SKM-1 treated with dmso at 0.1 percent for 144 hours (cell line): ENCODE measurements around the gene NAT8L.

Source experiments
- DNase-seq: peaks from one replicate; lab custom pipeline; 2025; ENCODE audit not compliant: unreplicated experiment; lab: John Stamatoyannopoulos, UW

Gene NAT8L

DNA sequence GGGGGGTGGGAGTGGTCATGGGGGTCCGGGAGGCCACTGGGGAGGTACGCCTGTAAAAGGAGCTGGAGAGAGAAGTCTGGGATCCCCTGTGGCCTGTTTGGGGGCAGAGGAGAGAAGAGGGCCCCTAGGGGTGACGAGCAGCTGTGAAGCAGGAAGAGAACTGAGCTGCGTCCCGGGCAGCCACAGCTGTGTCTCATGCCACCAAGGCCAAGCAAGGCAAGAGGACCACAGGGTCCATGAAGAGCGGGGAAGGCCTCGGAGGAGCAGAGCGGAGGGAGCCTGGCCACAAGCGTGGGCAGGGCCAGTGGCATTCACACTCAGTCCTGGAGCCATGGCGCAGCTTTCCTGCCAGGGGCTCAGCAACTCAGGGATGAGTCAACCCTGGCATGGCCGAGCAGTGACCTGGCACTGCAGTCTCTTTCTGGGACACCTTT lies 13.6 kb upstream of the NAT8L start:
- DNase-seq: no peak

DNA sequence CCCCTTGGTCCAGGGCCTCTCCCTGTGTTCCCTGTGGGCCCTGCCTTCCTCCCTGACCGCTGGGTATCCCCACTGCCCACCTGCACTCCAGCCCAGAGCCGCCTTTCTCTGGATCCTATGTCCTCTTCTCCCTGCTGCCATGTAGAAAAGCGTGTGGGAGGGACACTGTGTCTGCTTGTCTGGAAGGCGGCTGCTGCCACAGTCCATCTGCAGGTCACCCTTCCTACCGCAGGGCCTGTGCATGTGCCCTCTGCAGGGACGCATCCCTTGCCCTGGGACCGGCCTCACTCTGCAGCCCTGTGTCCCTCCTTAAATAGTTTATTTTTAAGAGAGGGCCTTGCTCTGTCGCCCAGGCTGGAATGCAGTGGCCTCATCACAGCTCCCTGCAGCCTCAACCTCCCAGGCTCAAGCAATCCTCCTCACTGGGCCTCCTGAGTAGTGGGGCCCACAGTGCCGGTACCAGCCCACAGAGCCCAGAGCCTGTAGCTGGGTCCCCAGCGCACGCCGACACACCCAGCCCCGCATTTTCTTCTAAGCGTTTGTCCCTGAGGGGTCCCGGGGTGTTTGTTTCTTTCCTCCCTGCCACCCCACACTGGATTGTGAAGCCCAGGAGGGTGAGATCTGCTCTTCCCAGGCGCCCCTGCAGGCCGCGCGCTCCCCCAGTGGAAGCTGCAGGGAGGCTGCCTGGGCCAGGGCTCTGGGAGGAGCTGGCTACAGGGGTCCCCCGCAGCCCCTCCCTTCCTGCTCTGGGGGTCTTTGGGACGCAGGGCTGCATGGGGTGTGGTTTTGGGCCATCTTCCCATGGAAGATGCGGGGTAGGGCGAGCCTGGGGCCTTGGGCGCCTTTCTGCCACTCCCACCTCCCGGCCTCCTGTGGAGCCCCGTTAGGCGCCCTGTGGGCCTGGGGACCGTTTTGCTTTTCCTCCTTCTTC lies 12.8 kb upstream of the NAT8L start:
- DNase-seq: no peak

DNA sequence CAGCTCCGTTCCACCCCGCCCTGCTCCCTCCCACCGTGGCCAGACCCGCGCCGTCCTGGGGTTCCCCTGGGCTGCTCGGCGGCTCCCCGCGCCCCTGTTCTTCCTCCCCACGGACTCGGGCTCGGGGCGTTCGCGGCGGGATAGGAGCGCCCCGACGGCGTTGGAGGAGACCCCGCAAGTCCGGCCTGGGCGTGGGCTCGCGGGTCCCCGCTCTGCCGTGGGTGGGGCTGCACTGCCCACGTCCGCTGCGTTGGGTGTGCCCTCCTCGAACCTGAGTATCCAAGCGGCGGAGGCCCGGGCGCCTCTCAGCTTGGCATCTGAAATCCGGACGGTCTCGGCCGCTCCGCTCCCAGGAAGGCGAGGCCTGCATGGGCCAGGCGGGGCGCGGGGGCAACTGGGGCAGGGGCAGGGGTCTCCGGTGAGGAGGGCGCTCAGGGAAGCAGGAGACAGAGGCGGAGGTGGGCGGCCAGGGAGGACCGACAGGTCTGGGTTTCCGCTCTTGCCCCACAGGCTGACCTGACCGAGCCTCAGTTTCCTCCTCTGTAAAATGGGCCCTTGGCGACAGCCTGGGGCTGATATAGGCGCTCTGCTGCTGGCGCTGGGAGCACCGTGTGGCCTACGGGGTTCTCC lies 12.0 kb upstream of the NAT8L start:
- DNase-seq: no peak

DNA sequence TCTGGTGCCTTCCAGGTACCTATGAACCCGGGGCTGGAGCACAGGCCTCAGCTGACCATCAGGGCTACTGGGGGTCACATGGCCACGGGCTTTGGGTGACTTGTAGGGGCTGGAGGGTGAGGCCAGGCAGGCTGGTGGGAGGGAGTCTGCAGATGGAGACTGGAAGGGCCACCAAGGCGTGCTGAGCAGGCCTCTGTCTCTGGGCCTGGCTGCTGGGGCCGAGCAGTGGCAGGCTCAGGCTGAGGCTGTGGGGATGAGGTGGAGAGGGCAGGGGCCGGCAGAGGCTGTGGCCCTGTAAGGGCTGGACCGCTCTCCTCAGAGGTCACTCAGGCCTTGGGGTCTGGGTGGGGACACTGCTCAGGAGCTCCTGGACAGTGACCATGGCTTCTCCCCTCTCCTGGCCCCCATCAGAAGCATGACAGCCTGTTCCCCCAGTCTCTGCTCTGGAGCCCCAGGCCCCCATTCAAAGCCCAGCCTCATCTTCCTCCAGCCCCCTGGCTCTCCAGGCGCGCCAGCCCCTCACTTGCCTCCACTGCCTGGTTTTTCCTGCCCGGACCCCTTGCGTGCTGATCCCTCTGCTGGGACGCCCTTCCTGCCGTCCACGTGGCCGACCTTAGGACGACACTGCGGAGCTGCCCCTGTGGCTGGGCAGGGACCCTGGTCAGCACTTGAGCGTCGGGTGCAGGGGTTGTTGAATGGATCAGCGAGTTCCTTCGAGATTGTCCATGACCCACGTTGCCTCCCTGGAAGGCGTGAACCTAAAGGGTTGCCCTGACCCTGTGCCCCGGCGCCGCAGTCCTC lies 11.1 kb upstream of the NAT8L start:
- DNase-seq: no peak

DNA sequence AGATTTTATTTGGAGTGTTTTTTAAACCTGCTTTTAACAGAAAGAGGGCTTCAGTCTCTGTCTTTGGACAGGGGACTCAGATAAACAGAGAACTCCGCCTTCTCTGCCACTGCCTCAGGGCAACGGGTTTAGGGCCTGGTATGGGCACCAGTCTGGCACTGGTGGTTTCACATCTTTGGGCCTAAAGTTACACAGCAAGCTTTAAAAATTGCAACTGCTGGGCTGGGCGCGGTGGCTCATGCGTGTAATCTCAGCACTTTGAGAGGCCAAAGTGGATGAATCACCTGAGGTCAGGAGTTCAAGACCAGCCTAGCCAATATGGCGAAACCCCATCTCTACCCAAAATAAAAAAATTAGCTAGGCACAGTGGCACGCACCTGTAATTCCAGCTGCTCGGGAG lies 10.3 kb upstream of the NAT8L start:
- no peak for DNase-seq

DNA sequence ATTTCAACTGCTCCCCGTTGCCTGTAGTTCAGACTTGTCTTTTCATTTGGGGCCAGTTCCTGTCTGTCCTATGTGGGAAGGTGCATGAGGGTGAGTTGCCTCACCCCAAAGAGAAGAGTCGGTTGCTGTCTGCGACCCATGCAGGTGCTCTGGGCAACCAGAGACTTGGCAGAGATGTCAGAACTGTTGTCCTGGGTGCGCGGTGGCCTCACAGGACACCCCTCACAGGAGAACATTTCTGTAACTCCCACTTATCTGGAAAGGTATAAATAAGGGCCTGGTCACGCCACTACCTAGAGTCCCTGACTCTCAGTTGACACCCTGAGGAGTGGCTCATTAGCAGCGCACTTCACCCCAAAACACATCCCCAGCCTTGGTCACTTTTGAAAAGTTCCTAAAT lies 9.7 kb upstream of the NAT8L start:
- no peak for DNase-seq

DNA sequence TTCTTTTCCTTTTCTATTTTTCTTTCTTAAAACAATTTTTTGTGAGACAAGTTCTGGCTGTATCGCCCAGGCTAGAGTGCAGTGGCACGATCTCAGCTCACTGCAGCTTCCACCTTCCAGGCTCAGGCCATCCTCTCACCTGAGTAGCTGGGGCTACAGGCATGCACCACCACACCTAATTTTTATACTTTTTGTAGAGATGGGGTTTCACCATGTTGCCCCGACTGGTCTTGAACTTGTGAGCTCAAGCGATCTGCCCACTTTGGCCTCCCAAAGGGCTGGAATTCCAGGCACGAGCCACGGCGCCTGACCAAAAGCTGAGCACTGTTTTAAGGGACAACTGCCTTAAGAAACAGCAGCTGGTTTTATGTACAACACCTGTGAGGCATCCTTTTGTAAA lies 9.3 kb upstream of the NAT8L start:
- no peak for DNase-seq

DNA sequence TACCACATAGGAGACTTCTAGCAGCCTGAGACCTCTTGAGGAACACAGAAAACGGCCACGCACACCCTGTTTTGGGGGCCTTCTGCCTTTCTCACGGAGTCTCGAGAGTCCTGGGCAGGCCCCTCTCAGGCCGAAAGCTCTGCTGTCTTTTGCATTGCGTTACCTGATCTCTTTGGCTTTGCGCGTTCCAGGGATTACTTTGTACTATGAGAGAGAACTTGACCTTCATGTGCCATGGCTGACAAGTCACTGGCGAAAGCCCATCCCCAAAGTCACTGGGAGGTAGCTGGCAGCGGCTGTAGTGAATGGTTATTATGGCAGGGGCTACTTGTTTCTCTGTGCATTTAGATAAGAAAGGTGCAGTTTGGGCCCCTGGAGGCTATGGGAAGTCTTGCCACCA lies 8.0 kb upstream of the NAT8L start:
- DNase-seq: no peak

DNA sequence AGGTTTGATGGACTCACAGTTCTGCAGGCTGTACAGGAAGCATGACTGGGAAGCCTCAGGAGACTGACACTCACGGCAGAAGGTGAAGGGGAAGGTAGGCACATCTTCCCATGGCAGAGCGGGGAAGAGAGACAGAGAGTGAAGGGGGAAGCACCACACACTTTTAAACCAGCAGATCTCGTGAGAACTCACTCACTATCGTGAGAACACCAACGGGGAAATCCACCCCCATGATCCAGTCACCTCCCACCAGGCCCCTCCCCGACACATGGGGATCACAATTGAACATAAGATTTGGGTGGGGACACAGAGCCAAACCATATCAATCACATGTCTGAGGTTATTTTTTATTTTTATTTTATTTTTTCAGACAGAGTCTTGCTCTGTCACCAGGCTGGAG lies 4.9 kb upstream of the NAT8L start:
- DNase-seq: no peak

DNA sequence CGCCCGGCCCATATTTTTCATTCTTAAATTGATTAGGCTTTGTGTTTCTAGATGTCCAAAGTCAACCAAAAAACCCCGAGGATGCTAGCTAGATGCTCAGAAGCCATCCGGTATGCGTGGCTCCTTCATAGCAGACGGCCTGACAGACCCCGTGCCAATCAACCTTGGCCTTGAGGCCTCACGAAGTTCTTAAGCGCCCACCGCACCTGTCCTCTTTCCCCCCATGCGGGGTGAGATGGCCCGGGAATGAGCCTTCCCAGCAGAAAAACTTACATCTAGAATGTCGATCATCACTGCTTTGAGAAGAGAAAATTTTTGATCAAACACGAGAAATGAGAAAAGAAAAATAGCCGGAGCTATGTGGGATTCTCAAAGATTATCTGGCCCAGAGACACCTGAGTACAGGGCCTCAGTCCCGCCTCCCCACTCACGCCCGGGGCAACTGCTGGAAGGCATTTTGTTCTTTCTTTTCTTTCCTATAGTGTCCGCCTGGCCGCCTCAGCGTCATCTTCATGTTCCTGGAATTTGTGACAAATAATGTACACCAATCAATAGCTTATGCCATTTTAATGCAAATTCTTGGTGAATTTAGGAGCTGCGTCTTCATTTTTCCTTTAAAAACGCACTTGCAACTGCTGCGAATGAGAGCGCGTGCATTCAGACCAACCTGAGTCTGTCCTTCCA lies 1.6 kb upstream of the NAT8L start:
- DNase-seq: no peak

DNA sequence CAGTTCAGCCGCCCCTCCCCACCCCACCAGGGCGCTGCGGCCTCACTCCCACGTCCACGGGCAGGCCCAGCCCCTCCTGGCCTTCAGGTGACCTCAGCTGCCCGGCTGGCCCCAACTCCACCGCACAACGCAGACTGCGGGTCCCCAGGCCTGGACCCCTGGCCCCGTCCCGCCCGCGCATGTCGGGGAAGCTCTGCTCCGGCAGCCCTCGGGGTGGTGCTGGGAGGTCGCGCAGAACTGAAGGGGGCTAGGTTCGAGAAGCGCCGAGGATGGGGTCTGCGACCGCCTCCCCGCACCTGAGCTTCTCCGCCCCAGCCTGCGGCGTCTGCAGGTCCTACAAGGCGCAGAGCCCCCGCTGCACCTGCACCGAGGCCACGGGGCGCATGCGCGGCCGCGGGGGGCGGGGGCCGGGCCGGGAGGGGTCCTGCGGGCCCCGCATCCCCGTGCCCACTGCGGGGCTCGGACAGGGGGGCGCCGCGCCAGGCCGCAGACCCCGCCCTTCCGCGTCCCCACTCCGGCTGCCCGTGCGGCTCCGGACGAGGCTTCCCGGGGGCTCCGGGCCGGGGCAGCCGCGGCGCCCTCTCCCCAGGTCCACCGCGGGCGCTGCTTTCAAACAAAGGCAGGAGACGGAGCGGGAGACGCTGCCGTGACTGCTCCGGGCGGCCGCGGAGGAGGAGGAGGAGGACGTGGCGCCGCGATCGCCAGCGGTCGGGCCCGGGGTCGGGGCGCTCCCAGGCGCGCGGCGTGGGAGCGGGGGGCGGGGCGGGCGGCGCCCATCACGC lies 672 bp upstream of the NAT8L start:
- no peak for DNase-seq

DNA sequence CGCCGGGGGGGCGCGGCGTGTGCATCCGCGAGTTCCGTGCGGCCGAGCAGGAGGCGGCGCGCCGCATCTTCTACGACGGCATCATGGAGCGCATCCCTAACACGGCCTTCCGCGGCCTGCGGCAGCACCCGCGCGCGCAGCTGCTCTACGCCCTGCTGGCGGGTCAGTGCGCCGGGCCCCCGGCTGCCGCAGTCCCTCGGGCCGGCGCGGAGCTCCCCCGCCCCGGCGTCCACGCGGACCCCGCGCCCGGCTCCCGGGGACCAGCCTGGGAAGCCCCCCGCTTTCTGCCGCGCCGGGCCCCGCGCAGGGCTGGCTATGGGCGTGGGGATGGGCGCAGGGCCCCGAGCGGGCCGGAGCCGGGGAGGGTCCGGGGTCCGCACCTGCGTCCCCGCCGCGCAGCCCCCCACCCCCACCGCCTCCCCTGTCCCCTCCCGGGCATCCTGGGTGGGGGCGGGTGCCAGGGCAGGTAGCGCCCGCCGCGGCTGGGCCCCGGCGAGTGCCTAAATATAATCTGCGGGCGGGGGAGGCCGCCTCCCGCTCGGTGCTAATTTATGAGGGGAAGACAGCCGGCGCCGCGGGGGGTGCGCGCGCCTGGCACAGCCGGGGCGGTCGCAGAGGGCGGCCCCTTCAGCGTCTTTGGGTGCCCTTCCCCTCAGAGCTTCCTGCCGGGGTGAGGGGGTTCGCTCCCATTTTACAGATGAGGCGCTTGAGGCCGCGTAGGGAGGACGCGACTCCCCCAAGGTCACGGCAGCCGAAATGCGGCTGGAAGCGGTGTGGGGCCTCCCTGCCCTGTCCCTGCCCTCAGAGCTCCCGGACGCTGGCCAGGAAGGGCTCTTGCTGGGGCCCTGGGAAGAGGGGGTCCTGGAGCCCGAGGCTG lies 837 bp downstream of the NAT8L start:
- DNase-seq: no peak

DNA sequence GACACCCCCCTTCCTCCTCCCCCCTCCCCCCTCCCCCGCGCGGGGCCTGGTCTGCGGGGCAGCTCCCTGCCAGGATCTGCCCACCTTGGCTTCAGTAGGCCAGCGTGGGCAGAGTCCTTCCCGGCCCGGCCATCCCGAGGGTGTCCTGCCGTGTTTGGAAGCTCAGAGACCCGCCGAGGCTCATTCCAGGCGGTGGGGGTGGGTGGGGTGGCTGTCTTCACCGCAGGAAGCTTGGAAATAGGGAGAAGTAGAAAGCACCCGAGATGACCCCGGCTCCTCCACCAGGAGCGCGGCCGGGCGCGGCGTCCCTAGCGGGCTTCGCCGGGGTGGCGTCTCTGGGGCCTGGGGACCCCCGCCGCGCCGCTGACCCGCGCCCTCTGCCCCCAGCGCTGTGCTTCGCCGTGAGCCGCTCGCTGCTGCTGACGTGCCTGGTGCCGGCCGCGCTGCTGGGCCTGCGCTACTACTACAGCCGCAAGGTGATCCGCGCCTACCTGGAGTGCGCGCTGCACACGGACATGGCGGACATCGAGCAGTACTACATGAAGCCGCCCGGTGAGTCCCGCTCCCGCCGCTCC lies 1.6 kb downstream of the NAT8L start:
- no peak for DNase-seq

DNA sequence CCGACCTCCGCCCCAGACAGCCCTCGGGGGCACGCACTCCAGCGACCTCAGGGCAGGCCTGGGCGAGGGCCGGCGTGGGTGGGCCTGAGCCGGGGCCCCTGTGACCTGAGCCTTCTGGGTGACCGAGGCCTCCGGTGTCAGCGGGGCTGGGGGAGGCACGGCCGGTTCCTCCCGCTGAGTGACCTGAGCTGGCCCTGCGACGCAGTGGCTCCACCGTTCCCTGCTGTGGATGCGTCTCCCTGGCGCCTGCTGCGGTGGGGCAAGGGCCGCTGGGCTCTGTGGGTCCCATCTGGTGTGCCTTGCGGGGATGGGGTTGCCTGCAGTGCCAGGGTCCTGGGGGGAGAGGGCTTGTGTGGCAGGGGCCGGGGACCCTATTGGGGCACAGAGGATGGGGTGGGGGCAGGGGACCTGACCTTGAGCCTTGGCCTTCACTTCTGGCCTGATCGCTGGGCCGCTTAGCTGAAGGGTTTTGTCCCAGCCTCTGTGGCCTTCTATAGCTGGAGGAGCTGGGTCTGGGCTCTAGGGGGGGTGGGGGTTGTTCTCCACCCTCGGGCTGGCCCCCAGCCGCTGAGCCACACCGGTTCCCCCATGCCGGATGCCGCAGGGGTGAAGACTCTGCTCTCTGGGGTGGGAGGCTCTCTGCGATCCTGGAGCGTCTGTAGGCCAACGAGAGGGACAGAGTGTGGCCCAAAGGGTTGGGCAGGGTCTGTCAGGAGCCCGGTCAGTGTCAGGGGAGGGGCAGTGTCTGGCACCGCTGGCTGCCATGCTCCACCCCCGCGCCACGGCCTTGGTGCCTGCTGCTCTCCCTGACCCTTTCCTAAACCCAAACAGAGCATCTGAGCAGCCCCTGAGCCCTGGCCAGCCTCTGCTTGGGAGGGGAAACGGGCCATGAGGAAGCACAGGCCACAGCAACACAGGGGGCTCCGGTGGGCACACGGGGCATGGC lies 2.3 kb downstream of the NAT8L start:
- no peak for DNase-seq

DNA sequence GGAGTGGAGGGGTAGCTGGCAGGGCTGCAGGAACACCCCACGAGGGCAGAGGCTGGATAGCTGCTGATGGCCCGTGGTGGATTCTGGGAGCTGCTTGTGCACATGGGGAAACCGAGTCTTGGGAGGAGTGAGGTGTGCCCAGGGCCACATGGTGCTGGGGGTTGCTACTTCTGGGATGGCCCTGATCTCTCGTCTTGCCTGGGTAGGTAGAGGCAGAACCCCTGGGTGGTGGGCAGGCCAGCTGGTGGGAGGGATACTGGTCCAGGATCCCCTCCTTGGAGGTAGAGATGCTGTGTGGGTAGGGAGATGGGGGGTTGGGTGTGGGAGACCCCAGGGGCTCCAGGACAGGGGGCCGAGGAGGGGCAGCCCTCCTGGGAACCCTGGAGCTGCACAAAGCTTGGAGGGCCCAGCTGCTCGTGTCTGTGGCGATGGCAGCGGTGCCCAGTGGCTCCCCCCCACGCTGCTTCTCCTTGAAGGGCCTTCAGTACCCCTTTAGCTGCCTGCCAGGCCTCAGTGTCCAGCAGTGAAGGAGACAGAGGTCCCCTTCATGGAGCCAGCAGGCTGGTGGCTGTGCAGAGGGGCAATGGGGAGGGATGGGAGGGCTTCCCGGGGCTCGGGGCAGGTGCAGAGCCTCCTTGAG lies 3.2 kb downstream of the NAT8L start:
- DNase-seq: no peak

DNA sequence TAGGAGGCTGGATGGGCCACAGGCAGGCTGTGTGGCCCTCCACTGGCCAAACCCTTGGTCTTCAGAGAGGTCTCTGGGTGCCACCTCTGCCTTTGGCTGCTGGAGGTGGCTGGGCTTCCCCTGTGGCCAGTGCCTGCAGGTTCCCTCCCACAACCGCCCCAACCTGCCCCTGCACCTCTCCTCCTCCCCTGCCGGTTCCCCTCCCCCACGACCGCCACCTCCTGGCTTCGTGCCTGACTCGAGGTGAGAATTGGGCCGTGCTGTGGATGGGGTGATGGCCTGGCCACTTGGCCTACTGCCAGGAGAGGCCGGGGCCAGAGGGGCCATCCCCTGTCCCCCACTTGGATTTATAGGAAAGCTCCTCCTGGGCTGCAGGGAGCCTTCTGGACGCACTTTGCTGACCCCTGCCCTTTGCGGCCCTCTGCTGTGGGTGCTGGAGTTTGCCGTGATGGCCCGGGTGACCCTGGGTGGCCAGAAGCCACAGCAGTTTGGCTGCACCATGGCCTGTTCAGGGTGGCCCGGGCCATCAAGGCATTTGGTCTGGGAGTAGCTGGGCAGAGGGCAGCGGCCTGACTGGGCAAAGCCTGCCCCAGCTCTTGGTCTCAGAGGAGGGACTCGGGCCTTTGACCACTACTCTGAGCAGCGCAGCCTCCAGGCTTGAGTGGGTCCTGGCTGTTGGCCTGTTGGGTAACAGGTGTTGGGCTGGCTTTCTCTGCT lies 3.8 kb downstream of the NAT8L start:
- no peak for DNase-seq
